ENCODE results near the gene PAN3. TPM values are rescaled to one million over a fixed set of nuclear protein-coding genes. Genes with fewer than 3 reads are reported as not detected.

The PAN3 gene
- total and polyA plus RNA-seq, 2 experiments from 2014 or later, result 16.7 to 17.3 TPM

DNA sequence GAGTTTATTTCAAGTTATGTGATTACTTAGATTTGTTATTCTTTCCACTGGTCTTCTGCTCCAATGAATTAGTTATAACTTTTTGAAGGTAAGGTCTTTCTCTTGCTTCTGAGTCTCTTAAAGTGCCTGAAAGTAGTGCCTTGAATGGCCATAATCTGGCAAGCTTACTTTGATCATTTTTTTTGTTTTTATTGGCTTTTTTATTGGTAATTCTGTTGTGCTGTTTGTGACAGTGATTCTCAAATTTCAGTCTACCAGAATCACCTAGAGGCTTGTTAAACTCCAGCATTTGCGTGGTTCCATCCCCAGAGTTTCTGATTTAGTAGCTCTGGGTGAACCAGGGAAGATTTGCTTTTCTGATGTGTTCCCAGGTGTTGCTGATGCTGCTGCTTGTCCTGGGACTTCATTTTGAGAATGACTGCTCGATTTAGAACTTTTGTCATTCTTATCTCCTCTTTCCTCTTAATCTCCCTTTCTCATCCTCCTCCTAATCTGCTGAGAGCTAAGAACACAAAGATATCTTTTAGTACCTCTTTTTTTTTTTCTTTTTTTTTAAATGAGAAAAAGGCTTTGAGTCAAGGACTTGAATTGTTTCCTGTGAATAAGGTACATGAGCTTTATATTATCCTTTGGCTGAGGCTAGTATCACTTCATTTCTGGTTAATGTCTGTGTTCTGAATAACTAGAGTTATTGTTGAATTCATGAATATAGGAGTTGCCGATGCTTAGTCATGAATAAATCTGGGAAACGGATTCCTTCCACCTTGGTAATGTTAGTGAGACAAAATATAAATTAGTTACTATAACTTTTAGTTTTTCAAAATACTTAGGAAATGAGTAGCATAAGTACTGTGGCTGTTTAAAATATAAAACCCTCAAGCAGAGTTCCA, 91.4 kb downstream of the PAN3 start:
- in situ Hi-C loops (cut with MboI), result no loop called here
- WGBS, 2 experiments (ENCODE audit: low coverage in 1 of 2, low lambda C conversion rate in 2 of 2, missing lambda C conversion rate in 2 of 2), result 98 to 100% methylated on average over 4 of the region's 4 CpGs
- no peak overlapping the region for H3K9ac ChIP-seq
- no peaks in the 10 kb centered on the region for H3K9me3 ChIP-seq (ENCODE audit: low read depth)
- no peaks in the 10 kb centered on the region for H4K20me1 ChIP-seq (ENCODE audit: insufficient read depth)
- DNase-seq, result no peak
- TF ChIP-seq EZH2phosphoT487 (IDR thresholded peaks at IDR 0.05; ENCODE audit: insufficient read depth, low read depth), result no peak
- TF ChIP-seq EZH2 (IDR thresholded peaks at IDR 0.05; ENCODE audit: insufficient read depth, poor library complexity, severe bottlenecking), result no peak
- no peaks in the 10 kb centered on the region for H3F3A ChIP-seq (ENCODE audit: insufficient read depth)
- H3K36me3 ChIP-seq (ENCODE audit: low read depth), result peaks cover 10% of the 10 kb centered on the region; the same call in 1 of the 2 replicates
- H3K27me3 ChIP-seq (replicated peaks; ENCODE audit: insufficient read depth), result no peaks in the 10 kb centered on the region
- H3K4me3 ChIP-seq, result no peak overlapping the region
- H3K4me1 ChIP-seq (ENCODE audit: insufficient read depth), result no peaks in the 10 kb centered on the region
- no peak overlapping the region for H3K27ac ChIP-seq
- H2AFZ ChIP-seq, result no peak overlapping the region
- no peaks in the 10 kb centered on the region for H3K79me2 ChIP-seq (ENCODE audit: insufficient read depth)
- no peaks in the 10 kb centered on the region for H3K9me2 ChIP-seq (ENCODE audit: insufficient read depth)
- H3K4me2 ChIP-seq (ENCODE audit: unreplicated experiment), result no peak overlapping the region

DNA sequence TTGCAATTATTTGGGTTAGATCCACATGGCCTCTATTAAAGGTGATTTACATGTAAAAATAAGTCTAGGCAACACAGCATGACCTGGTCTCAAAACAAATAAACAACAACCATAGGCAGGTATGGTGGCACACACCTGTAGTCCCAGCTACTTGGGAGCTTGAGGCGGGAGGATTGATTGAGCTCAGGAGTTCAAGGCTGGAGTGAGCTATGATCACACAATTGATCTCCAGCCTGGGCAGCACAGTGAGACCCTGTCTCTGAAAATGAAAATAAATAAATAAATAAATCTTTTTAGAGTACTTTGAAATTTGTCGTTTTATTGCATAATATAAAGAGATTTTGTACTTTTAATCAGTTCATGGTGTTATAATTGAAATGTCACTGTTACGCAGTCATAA, 93.3 kb downstream of the PAN3 start:
- H3K27ac ChIP-seq, result no peak overlapping the region
- peaks cover 10% of the 10 kb centered on the region; the same call in 1 of the 2 replicates for H3K36me3 ChIP-seq (ENCODE audit: low read depth)
- no peaks in the 10 kb centered on the region for H3K9me2 ChIP-seq (ENCODE audit: insufficient read depth)
- H3K9me3 ChIP-seq (ENCODE audit: low read depth), result no peaks in the 10 kb centered on the region
- H3K79me2 ChIP-seq (ENCODE audit: insufficient read depth), result no peaks in the 10 kb centered on the region
- H3K4me2 ChIP-seq (ENCODE audit: unreplicated experiment), result no peak overlapping the region
- in situ Hi-C loops (cut with MboI), result no loop called here
- H3F3A ChIP-seq (ENCODE audit: insufficient read depth), result no peaks in the 10 kb centered on the region
- no peak for DNase-seq
- H3K9ac ChIP-seq, result no peak overlapping the region
- no peak for TF ChIP-seq EZH2 (IDR thresholded peaks at IDR 0.05; ENCODE audit: insufficient read depth, poor library complexity, severe bottlenecking)
- TF ChIP-seq EZH2phosphoT487 (IDR thresholded peaks at IDR 0.05; ENCODE audit: insufficient read depth, low read depth), result no peak
- no peak overlapping the region for H3K4me3 ChIP-seq
- H3K27me3 ChIP-seq (replicated peaks; ENCODE audit: insufficient read depth), result no peaks in the 10 kb centered on the region
- 98% methylated on average over 3 of the region's 3 CpGs for WGBS, 2 experiments (ENCODE audit: low coverage in 1 of 2, low lambda C conversion rate in 2 of 2, missing lambda C conversion rate in 2 of 2)
- no peaks in the 10 kb centered on the region for H3K4me1 ChIP-seq (ENCODE audit: insufficient read depth)
- H2AFZ ChIP-seq, result no peak overlapping the region
- H4K20me1 ChIP-seq (ENCODE audit: insufficient read depth), result no peaks in the 10 kb centered on the region

DNA sequence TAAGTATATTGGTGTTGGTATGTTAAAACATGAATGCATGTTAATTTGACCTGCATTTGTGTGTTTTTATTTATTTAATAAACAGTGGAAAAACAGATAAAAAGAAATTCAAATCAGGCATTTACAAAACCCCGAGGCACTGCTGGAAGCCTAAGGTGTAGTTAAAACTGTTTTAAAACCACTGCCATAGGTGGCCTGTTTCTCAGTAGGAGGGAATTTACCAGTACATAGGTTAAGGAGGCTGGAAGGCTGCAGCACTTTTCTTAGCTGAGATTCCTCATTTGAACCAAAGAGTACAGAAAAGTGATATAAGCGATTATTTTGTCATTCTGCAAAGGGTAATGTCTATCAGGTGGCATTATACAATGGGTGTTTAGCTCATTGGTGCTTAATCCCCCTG, 99.6 kb downstream of the PAN3 start:
- H3K4me2 ChIP-seq (ENCODE audit: unreplicated experiment), result no peak overlapping the region
- 99 to 100% methylated on average over 2 of the region's 2 CpGs for WGBS, 2 experiments (ENCODE audit: low coverage in 1 of 2, low lambda C conversion rate in 2 of 2, missing lambda C conversion rate in 2 of 2)
- DNase-seq, result no peak

DNA sequence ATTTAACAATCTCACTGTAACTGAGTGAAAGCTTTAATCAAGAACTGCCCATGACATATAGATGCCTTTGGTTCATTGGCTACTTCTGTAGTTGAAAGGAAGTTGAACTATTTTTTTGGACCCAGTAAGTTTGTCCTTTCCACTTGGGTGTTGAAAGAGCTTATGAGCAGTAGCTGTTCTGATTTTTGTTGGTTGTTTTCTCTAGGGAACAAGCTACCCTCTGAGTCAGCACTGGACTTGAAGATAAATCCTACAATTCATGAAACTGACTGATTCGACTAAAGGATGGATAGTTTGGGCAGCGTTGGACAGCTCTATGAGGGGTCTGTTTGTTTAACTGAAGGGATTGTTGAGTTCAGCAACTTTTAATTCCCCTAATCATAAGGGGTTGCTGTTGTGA, 101.0 kb downstream of the PAN3 start:
- peak; percentile 28 for DNase-seq
- H2AFZ ChIP-seq, result no peak overlapping the region
- 94 to 97% methylated on average over 2 of the region's 2 CpGs for WGBS, 2 experiments (ENCODE audit: low coverage in 1 of 2, low lambda C conversion rate in 2 of 2, missing lambda C conversion rate in 2 of 2)

More for the DNA sequence above, 99.6 kb downstream of the PAN3 start:
- H3K79me2 ChIP-seq (ENCODE audit: insufficient read depth), result no peaks in the 10 kb centered on the region
- no peaks in the 10 kb centered on the region for H3K9me2 ChIP-seq (ENCODE audit: insufficient read depth)
- H3K27me3 ChIP-seq (replicated peaks; ENCODE audit: insufficient read depth), result no peaks in the 10 kb centered on the region
- H3K9ac ChIP-seq, result no peak overlapping the region
- no peak overlapping the region for H3K27ac ChIP-seq
- H3K4me3 ChIP-seq, result no peak overlapping the region
- no peak for TF ChIP-seq EZH2phosphoT487 (IDR thresholded peaks at IDR 0.05; ENCODE audit: insufficient read depth, low read depth)
- no peak for TF ChIP-seq EZH2 (IDR thresholded peaks at IDR 0.05; ENCODE audit: insufficient read depth, poor library complexity, severe bottlenecking)
- no peaks in the 10 kb centered on the region for H4K20me1 ChIP-seq (ENCODE audit: insufficient read depth)
- peaks cover 12% of the 10 kb centered on the region for H3K36me3 ChIP-seq (ENCODE audit: low read depth)
- peaks cover 5% of the 10 kb centered on the region; the same call in 1 of the 2 replicates for H3F3A ChIP-seq (ENCODE audit: insufficient read depth)
- no peaks in the 10 kb centered on the region for H3K4me1 ChIP-seq (ENCODE audit: insufficient read depth)
- H3K9me3 ChIP-seq (ENCODE audit: low read depth), result no peaks in the 10 kb centered on the region
- in situ Hi-C loops (cut with MboI), result no loop called here
- no peak overlapping the region for H2AFZ ChIP-seq

More for the DNA sequence above, 101.0 kb downstream of the PAN3 start:
- Histone ChIP-seq H3K9ac (no peak overlapping the region), H3K27ac (no peak overlapping the region), H3F3A (ENCODE audit: insufficient read depth) (peaks cover 5% of the 10 kb centered on the region; the same call in 1 of the 2 replicates), H3K9me3 (ENCODE audit: low read depth) (no peaks in the 10 kb centered on the region), H3K4me2 (ENCODE audit: unreplicated experiment) (no peak overlapping the region), H3K79me2 (ENCODE audit: insufficient read depth) (no peaks in the 10 kb centered on the region), H3K4me3 (no peak overlapping the region), H4K20me1 (ENCODE audit: insufficient read depth) (no peaks in the 10 kb centered on the region), H3K36me3 (ENCODE audit: low read depth) (peaks cover 6% of the 10 kb centered on the region), H3K4me1 (ENCODE audit: insufficient read depth) (no peaks in the 10 kb centered on the region), H3K27me3 (replicated peaks; ENCODE audit: insufficient read depth) (no peaks in the 10 kb centered on the region), H3K9me2 (ENCODE audit: insufficient read depth) (no peaks in the 10 kb centered on the region)
- TF ChIP-seq EZH2phosphoT487 (IDR thresholded peaks at IDR 0.05; ENCODE audit: insufficient read depth, low read depth) (no peak), EZH2 (IDR thresholded peaks at IDR 0.05; ENCODE audit: insufficient read depth, poor library complexity, severe bottlenecking) (no peak)
- in situ Hi-C loops (cut with MboI), result no loop called here
